GM18508 (cell line): Measurements from ENCODE around the gene CDKL1.
"Not testable (repeated sequence)": the region's sequence is repeated elsewhere in the genome, so short reads cannot be mapped to it uniquely, and the experiment has no call there.

ENCODE experiments used
- ATAC-seq: cut with Tn5 transposase; IDR thresholded peaks from one replicate; pipeline ENCODE4 v1.9.1; 2021; ENCODE audit warnings: moderate number of reproducible peaks; ENCODE audit not compliant: insufficient read depth, unreplicated experiment

CDKL1 gene

GRCh38 chr14:50359631-50360030 lies 37.0 kb downstream of the CDKL1 start:
- no peak for ATAC-seq

- ATAC-seq: no peak
Observed at GRCh38 chr14:50357753-50358395, 38.8 kb downstream of the CDKL1 start.

GRCh38 chr14:50357124-50357523 lies 39.6 kb downstream of the CDKL1 start:
- ATAC-seq: no peak

GRCh38 chr14:50356283-50356682 lies 40.4 kb downstream of the CDKL1 start:
- ATAC-seq: not testable (repeated sequence)

GRCh38 chr14:50355692-50356091 lies 41.0 kb downstream of the CDKL1 start:
- ATAC-seq: no peak

GRCh38 chr14:50354527-50354926 lies 42.2 kb downstream of the CDKL1 start:
- ATAC-seq: no peak

GRCh38 chr14:50353126-50353525 lies 43.6 kb downstream of the CDKL1 start:
- ATAC-seq: no peak

GRCh38 chr14:50352584-50352983 lies 44.1 kb downstream of the CDKL1 start:
- ATAC-seq: no peak

- ATAC-seq: no peak
Observed at GRCh38 chr14:50350975-50351374, 45.7 kb downstream of the CDKL1 start.

- ATAC-seq: no peak
Observed at GRCh38 chr14:50348933-50349332, 47.7 kb downstream of the CDKL1 start.

- ATAC-seq: no peak
Observed at GRCh38 chr14:50347521-50347920, 49.2 kb downstream of the CDKL1 start.

- ATAC-seq: no peak
Observed at GRCh38 chr14:50345846-50346422, 50.7 kb downstream of the CDKL1 start.

GRCh38 chr14:50344876-50345563 lies 51.7 kb downstream of the CDKL1 start:
- ATAC-seq: no peak

- peak; percentile 85 for ATAC-seq
Observed at GRCh38 chr14:50344116-50344775, 52.4 kb downstream of the CDKL1 start.

- ATAC-seq: no peak
Observed at GRCh38 chr14:50343434-50343833, 53.2 kb downstream of the CDKL1 start.

- ATAC-seq: no peak
Observed at GRCh38 chr14:50342221-50343078, 54.2 kb downstream of the CDKL1 start.

GRCh38 chr14:50340963-50341362 lies 55.7 kb downstream of the CDKL1 start:
- no peak for ATAC-seq

GRCh38 chr14:50340045-50340444 lies 56.6 kb downstream of the CDKL1 start:
- ATAC-seq: no peak

- ATAC-seq: no peak
Observed at GRCh38 chr14:50339178-50339804, 57.4 kb downstream of the CDKL1 start.

- ATAC-seq: no peak
Observed at GRCh38 chr14:50338587-50338986, 58.1 kb downstream of the CDKL1 start.
